ENCODE data around the gene TEX2. TPM values are rescaled to one million over a fixed set of nuclear protein-coding genes. Genes with fewer than 3 reads are reported as not detected.

TEX2 gene
- total RNA-seq, 1 experiment from 2014 or later = 27.9 TPM

- no peaks in the 10 kb centered on the region; the same call in 1 of the 2 replicates for H3F3A ChIP-seq (ENCODE audit: insufficient read depth, low read depth)
- H3K4me2 ChIP-seq = peak overlapping the region; percentile 26; the same call in 1 of the 2 replicates
- H3K9me3 ChIP-seq (ENCODE audit: insufficient read depth, low read depth) = no peaks in the 10 kb centered on the region
- DNase-seq = peak; percentile 52 to 57
- no peak overlapping the region for H3K4me3 ChIP-seq
- no peak overlapping the region for H3K27ac ChIP-seq
- CTCF ChIA-PET = interaction anchor here (0.6 kb wide), 2 partner anchors 72 to 149 kb away, joined by 3 read pairs; no protein-coding TSS in a partner anchor
- H3K27me3 ChIP-seq (ENCODE audit: insufficient read depth, low read depth) = no peaks in the 10 kb centered on the region
- H4K20me1 ChIP-seq (ENCODE audit: insufficient read depth) = no peaks in the 10 kb centered on the region
- H3K79me2 ChIP-seq (ENCODE audit: low read depth) = no peaks in the 10 kb centered on the region
- no TSS peak for BruUV-seq (replicated peaks)
- H2AFZ ChIP-seq = no peak overlapping the region
- TF ChIP-seq EZH2 (IDR thresholded peaks at IDR 0.05; ENCODE audit: low read depth) (no peak), CTCF (conservative IDR thresholded peaks at IDR 0.05) (no peak)
- no peaks in the 10 kb centered on the region for H3K36me3 ChIP-seq (ENCODE audit: low read depth)
- POLR2A ChIA-PET (ENCODE audit: unreplicated experiment) = interaction anchor here (0.6 to 0.8 kb wide), 3 partner anchors 12 to 132 kb away, joined by 3 to 15 read pairs (median 3); no protein-coding TSS in a partner anchor
- 0 out of 2 replicates have a peak, but pooled peaks cover 4% of the 10 kb centered on the region for H3K9me2 ChIP-seq (ENCODE audit: insufficient read depth)
- intact Hi-C loops (cut with micrococcal nuclease; ENCODE audit: unreplicated experiment) = no loop called here
- peaks cover 12% of the 10 kb centered on the region for H3K4me1 ChIP-seq (replicated peaks; ENCODE audit: insufficient read depth)
These were observed 104.0 kb downstream of the TEX2 start for GRCh38 chr17:64158831-64159590.

GRCh38 chr17:64158406-64158805 is 104.7 kb downstream of the TEX2 start:
- POLR2A ChIA-PET (ENCODE audit: unreplicated experiment) = interaction anchor here (0.6 kb wide), 1 partner anchor 131 kb away, joined by 3 read pairs; no protein-coding TSS in a partner anchor
- intact Hi-C loops (cut with micrococcal nuclease; ENCODE audit: unreplicated experiment) = no loop called here

GRCh38 chr17:64157669-64158180 is 105.3 kb downstream of the TEX2 start:
- Histone ChIP-seq H3K27ac (no peak overlapping the region), H3K79me2 (ENCODE audit: low read depth) (no peaks in the 10 kb centered on the region), H3K9me3 (ENCODE audit: insufficient read depth, low read depth) (no peaks in the 10 kb centered on the region), H3K27me3 (ENCODE audit: insufficient read depth, low read depth) (no peaks in the 10 kb centered on the region), H4K20me1 (ENCODE audit: insufficient read depth) (no peaks in the 10 kb centered on the region), H3F3A (ENCODE audit: insufficient read depth, low read depth) (no peaks in the 10 kb centered on the region; the same call in 1 of the 2 replicates), H2AFZ (no peak overlapping the region), H3K4me3 (no peak overlapping the region), H3K4me1 (replicated peaks; ENCODE audit: insufficient read depth) (peaks cover 12% of the 10 kb centered on the region), H3K4me2 (no peak overlapping the region), H3K9me2 (ENCODE audit: insufficient read depth) (0 out of 2 replicates have a peak, but pooled peaks cover 4% of the 10 kb centered on the region), H3K36me3 (ENCODE audit: low read depth) (no peaks in the 10 kb centered on the region)
- no TSS peak for BruUV-seq (replicated peaks)
- no peak for DNase-seq
- intact Hi-C loops (cut with micrococcal nuclease; ENCODE audit: unreplicated experiment) = no loop called here
- TF ChIP-seq EZH2 (IDR thresholded peaks at IDR 0.05; ENCODE audit: low read depth) (no peak), CTCF (conservative IDR thresholded peaks at IDR 0.05) (no peak)
- ChIA-PET POLR2A (ENCODE audit: unreplicated experiment) (no interaction called here), CTCF (no interaction called here)

More at GRCh38 chr17:64158406-64158805, 104.7 kb downstream of the TEX2 start:
- H3K36me3 ChIP-seq (ENCODE audit: low read depth) = no peaks in the 10 kb centered on the region
- TF ChIP-seq CTCF (conservative IDR thresholded peaks at IDR 0.05) = no peak
- TF ChIP-seq EZH2 (IDR thresholded peaks at IDR 0.05; ENCODE audit: low read depth) = no peak
- H3K4me3 ChIP-seq = no peak overlapping the region
- H3K79me2 ChIP-seq (ENCODE audit: low read depth) = no peaks in the 10 kb centered on the region
- H2AFZ ChIP-seq = no peak overlapping the region
- BruUV-seq (replicated peaks) = no TSS peak
- H3K9me2 ChIP-seq (ENCODE audit: insufficient read depth) = 0 out of 2 replicates have a peak, but pooled peaks cover 4% of the 10 kb centered on the region
- H3K4me2 ChIP-seq = no peak overlapping the region
- H3K4me1 ChIP-seq (replicated peaks; ENCODE audit: insufficient read depth) = peaks cover 12% of the 10 kb centered on the region
- no peaks in the 10 kb centered on the region; the same call in 1 of the 2 replicates for H3F3A ChIP-seq (ENCODE audit: insufficient read depth, low read depth)
- DNase-seq = no peak
- H3K27me3 ChIP-seq (ENCODE audit: insufficient read depth, low read depth) = no peaks in the 10 kb centered on the region
- CTCF ChIA-PET = no interaction called here
- no peaks in the 10 kb centered on the region for H3K9me3 ChIP-seq (ENCODE audit: insufficient read depth, low read depth)
- no peak overlapping the region for H3K27ac ChIP-seq
- no peaks in the 10 kb centered on the region for H4K20me1 ChIP-seq (ENCODE audit: insufficient read depth)

Data from PC-9 (cell line).